Kidney (tissue), 14 donors: ENCODE results near the gene IL21R. TPM values are rescaled to one million over a fixed set of nuclear protein-coding genes. Genes with fewer than 3 reads are reported as not detected.

Experiments
- DNase-seq, 5 donors: peaks; one replicate each; pipeline ENCODE4 v3.0.0-alpha.2; 2013 to 2020
- FAIRE-seq: peaks from 2 replicates; lab custom pipeline; 2012; peaks lifted over from hg19 to GRCh38; lab: Jason Lieb, UNC
- H3K27ac ChIP-seq, 2 donors: one replicate each; pipeline ENCODE4 v1.7.0; 2013; ENCODE audit warnings: low read depth in 2 of 2, low read length in 2 of 2, inconsistent platforms in 1 of 2
- H3K27me3 ChIP-seq: one replicate; pipeline ENCODE4 v1.7.1; 2013; ENCODE audit warnings: low read length, inconsistent platforms; ENCODE audit not compliant: control insufficient read depth, insufficient read depth
- H3K36me3 ChIP-seq, 3 donors: one replicate each; pipeline versions ENCODE4 v1.7.0 to v1.7.1; 2013; ENCODE audit warnings: low read length in 3 of 3, control low read depth in 1 of 3, inconsistent platforms in 1 of 3; ENCODE audit not compliant: insufficient read depth in 3 of 3, control insufficient read depth in 2 of 3
- H3K4me1 ChIP-seq, 3 donors: one replicate each; pipeline versions ENCODE4 v1.7.0 to v1.7.1; 2013; ENCODE audit warnings: low read length in 3 of 3, inconsistent platforms in 1 of 3, low read depth in 1 of 3; ENCODE audit not compliant: control insufficient read depth in 2 of 3, insufficient read depth in 2 of 3
- H3K4me3 ChIP-seq, 3 donors: one replicate each; pipeline versions ENCODE4 v1.7.0 to v1.8.1; 2013; ENCODE audit warnings: low read length in 3 of 3, control low read depth in 1 of 3, inconsistent platforms in 1 of 3
- H3K9ac ChIP-seq, 3 donors: one replicate each; pipeline versions ENCODE4 v1.7.0 to v1.7.1; 2013; ENCODE audit warnings: low read length in 3 of 3, control low read depth in 1 of 3, inconsistent platforms in 1 of 3
- H3K9me3 ChIP-seq, 3 donors: one replicate each; pipeline versions ENCODE4 v1.7.0 to v1.7.1; 2013; ENCODE audit warnings: low read length in 3 of 3, control low read depth in 1 of 3, inconsistent platforms in 1 of 3; ENCODE audit not compliant: control insufficient read depth in 2 of 3, insufficient read depth in 1 of 3
- intact Hi-C: fragments of 100-400 bp; cut with DNase I; formaldehyde crosslinking; loops from one replicate; pipeline ENCODE4 v1.11.1; 2022
- polyA plus RNA-seq: library from polyadenylated mRNA; stranded (reverse); fragments of 350-450 nt; fragmentation: Illumina TruSeq; extraction: RNeasy Lipid Tissue Mini Kit (QIAGEN cat#74804); gene quantifications from one replicate; pipeline ENCODE4 v1.2.3, GENCODE V29; 2014; ENCODE audit warnings: low read depth, low replicate concordance; ENCODE audit not compliant: insufficient read depth
- total RNA-seq: library from RNA; stranded (reverse); fragmentation: NEBNext Ultra II Directional; extraction: Animal tissue kit (Norgen Biotek cat#: 25700); gene quantifications from one replicate; pipeline ENCODE4 v1.2.1, GENCODE V29; 2021
- TF ChIP-seq, protein P1 (sequence below): IDR thresholded peaks from 3 replicates; pipeline ENCODE4 v1.5.1; 2012; ENCODE audit warnings: mild to moderate bottlenecking, moderate library complexity, borderline replicate concordance; ENCODE audit not compliant: insufficient read depth; ENCODE audit errors: extremely low read depth
- donor health status: control.
- donor health status: control.
- donor health status: control.
- donor health status: control.
- donor health status: control.
- donor health status: DM: yes; HTN: yes; CAD: no.
- donor health status: Normal renal cell carcinoma (clear cell type).

IL21R gene
- total and polyA plus RNA-seq, 2 donors from 2014 or later = 0.65 to 3.0 TPM

DNA sequence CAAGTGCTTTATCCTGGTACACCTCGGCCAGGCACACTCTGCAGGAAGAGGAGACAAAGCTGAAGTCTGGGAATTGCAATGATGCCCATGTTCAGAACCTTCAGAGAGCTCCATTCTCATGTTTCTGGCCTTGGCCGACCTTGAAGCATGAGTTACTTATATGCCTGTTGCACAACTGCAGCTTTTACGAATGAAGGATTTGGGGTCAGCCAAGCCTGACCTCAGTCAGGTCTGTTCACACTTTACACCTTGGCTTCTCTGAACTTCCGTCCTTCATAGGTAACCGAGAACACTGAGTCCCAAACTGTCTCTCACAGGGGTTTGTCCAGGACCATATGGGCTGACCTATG is 81.1 kb downstream of the IL21R start:
- H3K4me1 ChIP-seq = peaks cover 0 to 21% (median 19%) of the 10 kb centered on the region in 3 donors
- intact Hi-C loops = no loop called here
- TF ChIP-seq, protein P1, sequence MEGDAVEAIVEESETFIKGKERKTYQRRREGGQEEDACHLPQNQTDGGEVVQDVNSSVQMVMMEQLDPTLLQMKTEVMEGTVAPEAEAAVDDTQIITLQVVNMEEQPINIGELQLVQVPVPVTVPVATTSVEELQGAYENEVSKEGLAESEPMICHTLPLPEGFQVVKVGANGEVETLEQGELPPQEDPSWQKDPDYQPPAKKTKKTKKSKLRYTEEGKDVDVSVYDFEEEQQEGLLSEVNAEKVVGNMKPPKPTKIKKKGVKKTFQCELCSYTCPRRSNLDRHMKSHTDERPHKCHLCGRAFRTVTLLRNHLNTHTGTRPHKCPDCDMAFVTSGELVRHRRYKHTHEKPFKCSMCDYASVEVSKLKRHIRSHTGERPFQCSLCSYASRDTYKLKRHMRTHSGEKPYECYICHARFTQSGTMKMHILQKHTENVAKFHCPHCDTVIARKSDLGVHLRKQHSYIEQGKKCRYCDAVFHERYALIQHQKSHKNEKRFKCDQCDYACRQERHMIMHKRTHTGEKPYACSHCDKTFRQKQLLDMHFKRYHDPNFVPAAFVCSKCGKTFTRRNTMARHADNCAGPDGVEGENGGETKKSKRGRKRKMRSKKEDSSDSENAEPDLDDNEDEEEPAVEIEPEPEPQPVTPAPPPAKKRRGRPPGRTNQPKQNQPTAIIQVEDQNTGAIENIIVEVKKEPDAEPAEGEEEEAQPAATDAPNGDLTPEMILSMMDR = no peak
- H3K27ac ChIP-seq = peak overlapping the region; percentile 26 to 72
- H3K4me3 ChIP-seq = no peak overlapping the region
- peaks cover 7 to 65% (median 59%) of the 10 kb centered on the region in 3 donors for H3K36me3 ChIP-seq
- DNase-seq (no peak), FAIRE-seq (no peak)
- H3K9me3 ChIP-seq = no peaks in the 10 kb centered on the region
- H3K27me3 ChIP-seq = no peaks in the 10 kb centered on the region
- H3K9ac ChIP-seq = no peak overlapping the region

DNA sequence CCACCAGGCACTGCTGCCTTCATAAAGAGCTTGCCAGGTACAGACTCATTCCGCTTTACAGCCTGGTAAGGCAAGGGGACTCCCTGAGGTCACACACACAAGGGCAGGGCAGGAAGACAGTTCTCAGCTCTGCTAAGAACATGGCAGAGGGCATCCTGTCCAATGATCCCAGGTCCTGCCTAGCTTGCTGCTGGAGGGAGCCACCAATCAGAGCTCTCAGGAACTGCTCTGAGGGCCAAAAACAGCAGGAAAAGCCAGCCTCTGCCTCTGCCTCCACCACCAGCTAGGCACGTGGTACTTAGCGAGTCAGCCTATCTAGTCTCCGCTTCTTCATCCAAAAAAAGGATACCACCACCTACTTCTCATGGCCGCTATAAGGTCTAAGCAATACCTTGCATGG is 81.7 kb downstream of the IL21R start:
- H3K27ac ChIP-seq = peak overlapping the region; percentile 69 to 72
- DNase-seq (peak in 1 of 5 donors; percentile 36), FAIRE-seq (no peak)
- H3K4me1 ChIP-seq = peaks cover 0 to 21% (median 19%) of the 10 kb centered on the region in 3 donors
- H3K27me3 ChIP-seq = no peaks in the 10 kb centered on the region
- intact Hi-C loops = no loop called here
- H3K9ac ChIP-seq = no peak overlapping the region
- TF ChIP-seq, protein P1 = no peak
- H3K4me3 ChIP-seq = no peak overlapping the region
- peaks cover 7 to 66% (median 58%) of the 10 kb centered on the region in 3 donors for H3K36me3 ChIP-seq
- no peaks in the 10 kb centered on the region for H3K9me3 ChIP-seq

DNA sequence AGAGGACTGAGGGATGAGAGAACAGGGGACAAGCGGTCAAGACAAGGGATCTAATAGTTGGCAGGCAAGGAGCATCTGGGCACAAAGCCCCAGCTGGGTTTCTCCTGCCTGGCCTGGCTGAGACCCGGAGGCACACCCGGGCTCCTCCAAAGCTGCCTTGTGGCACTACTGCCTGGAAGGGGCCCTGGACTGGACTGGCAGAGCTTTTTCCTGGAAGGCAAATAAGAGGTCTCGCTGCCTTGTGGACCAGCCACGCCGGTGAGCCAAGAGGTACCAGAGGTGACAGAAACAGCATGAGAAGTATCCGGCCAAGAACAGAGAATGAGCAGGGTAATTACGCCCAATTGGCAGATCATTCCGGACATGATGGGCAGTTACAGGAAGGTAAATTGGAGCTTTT is 83.2 kb downstream of the IL21R start:
- DNase-seq = peak in 1 of 5 donors; percentile 28
- intact Hi-C loops = no loop called here
- no peak for FAIRE-seq
- Histone ChIP-seq H3K4me3 (no peak overlapping the region), H3K36me3 (peaks cover 7 to 74% (median 67%) of the 10 kb centered on the region in 3 donors), H3K9me3 (no peaks in the 10 kb centered on the region), H3K27me3 (no peaks in the 10 kb centered on the region), H3K9ac (no peak overlapping the region), H3K4me1 (peaks cover 0 to 21% (median 19%) of the 10 kb centered on the region in 3 donors), H3K27ac (no peak overlapping the region)
- TF ChIP-seq, protein P1 = no peak

DNA sequence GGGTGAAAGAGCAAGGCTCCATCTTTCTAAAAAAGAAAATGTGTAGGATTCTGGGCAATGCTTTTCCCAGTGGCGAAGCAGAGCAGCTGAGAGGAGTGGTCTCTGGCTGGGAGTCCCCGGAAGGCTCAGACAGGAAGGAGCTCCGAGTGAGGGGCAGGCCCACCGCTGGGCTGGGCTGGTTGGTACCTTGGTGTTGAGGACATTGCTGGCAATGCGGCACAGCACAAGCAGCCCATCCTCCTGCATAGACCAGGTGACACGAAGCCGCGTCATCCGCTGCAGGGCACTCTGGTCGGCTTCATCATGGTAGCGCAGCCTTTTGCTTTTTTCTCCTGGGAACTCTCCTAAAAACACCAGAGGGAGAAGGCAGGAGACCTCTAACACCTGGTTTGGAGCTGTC is 83.8 kb downstream of the IL21R start:
- FAIRE-seq (no peak), DNase-seq (peak in 1 of 5 donors; percentile 45)
- H3K9ac ChIP-seq = no peak overlapping the region
- H3K27me3 ChIP-seq = no peaks in the 10 kb centered on the region
- TF ChIP-seq, protein P1 = no peak
- H3K4me1 ChIP-seq = peaks cover 0 to 21% (median 19%) of the 10 kb centered on the region in 3 donors
- no peak overlapping the region for H3K4me3 ChIP-seq
- peak overlapping the region in 1 of 2 donors; percentile 27 for H3K27ac ChIP-seq
- peaks cover 7 to 74% (median 60%) of the 10 kb centered on the region in 3 donors for H3K36me3 ChIP-seq
- H3K9me3 ChIP-seq = no peaks in the 10 kb centered on the region
- intact Hi-C loops = no loop called here
